ENCODE results near the gene RARG. TPM values are rescaled to one million over a fixed set of nuclear protein-coding genes. Genes with fewer than 3 reads are reported as not detected.

RARG gene
- polyA plus RNA-seq (2011; rRNA removed) (41.7 and 63.9 TPM in 2 replicates), polyA minus RNA-seq (2011; rRNA and poly(A)+ RNA removed) (56.1 and 60.3 TPM in 2 replicates)

- no peak for TF ChIP-seq CTCF (IDR thresholded peaks at IDR 0.05; ENCODE audit: insufficient read depth, low read depth, low read length)
- Histone ChIP-seq H3K27me3 (ENCODE audit: control insufficient read depth, insufficient read depth, low read length) (no peaks in the 10 kb centered on the region), H3K36me3 (ENCODE audit: control insufficient read depth, insufficient read depth, low read length) (no peaks in the 10 kb centered on the region), H3K4me3 (ENCODE audit: low read depth, low read length) (peak within 1 kb of the TSS; percentile 67)
- POLR2A ChIA-PET = no interaction called here
- DNase-seq (ENCODE audit: low read depth) = no peak
- CTCF ChIA-PET = interaction anchor here (1.5 to 1.8 kb wide), 2 partner anchors 11 to 19 kb away, joined by 4 to 5 read pairs; no protein-coding TSS in a partner anchor
Observed at GRCh38 chr12:53231921-53232645, at the start of gene RARG. Gene RARG (minus strand): TSS chr12:53232209. CDS start chr12:53227545, 4,664 bp downstream.

- no peak overlapping the region for H3K4me3 ChIP-seq (ENCODE audit: low read depth, low read length)
Observed at GRCh38 chr12:53279888-53280498, 48.0 kb upstream of the RARG start.

GRCh38 chr12:53279283-53279869, 47.4 kb upstream of the RARG start:
- DNase-seq (ENCODE audit: low read depth) = no peak
- CTCF ChIA-PET = interaction anchor here (1.1 to 4.5 kb wide), 6 partner anchors 10 to 120 kb away, joined by 3 to 29 read pairs (median 6); partner anchors contain the start of gene ESPL1

More at GRCh38 chr12:53279888-53280498, 48.0 kb upstream of the RARG start:
- CTCF ChIA-PET = interaction anchor here (0.7 to 4.5 kb wide), 7 partner anchors 9 to 121 kb away, joined by 3 to 29 read pairs (median 5); partner anchors contain the start of gene ESPL1
- no peak for DNase-seq (ENCODE audit: low read depth)
- no peaks in the 10 kb centered on the region for H3K27me3 ChIP-seq (ENCODE audit: control insufficient read depth, insufficient read depth, low read length)
- peaks cover 11% of the 10 kb centered on the region for H3K36me3 ChIP-seq (ENCODE audit: control insufficient read depth, insufficient read depth, low read length)
- POLR2A ChIA-PET = no interaction called here
- no peak for TF ChIP-seq CTCF (IDR thresholded peaks at IDR 0.05; ENCODE audit: insufficient read depth, low read depth, low read length)

GRCh38 chr12:53277981-53278380, 46.0 kb upstream of the RARG start:
- ChIA-PET POLR2A (no interaction called here), CTCF (interaction anchor here (0.8 to 4.5 kb wide), 6 partner anchors 9 to 119 kb away, joined by 3 to 29 read pairs (median 6); a partner anchor contains a TSS)
- Histone ChIP-seq H3K36me3 (ENCODE audit: control insufficient read depth, insufficient read depth, low read length) (peaks cover 5% of the 10 kb centered on the region), H3K27me3 (ENCODE audit: control insufficient read depth, insufficient read depth, low read length) (no peaks in the 10 kb centered on the region), H3K4me3 (ENCODE audit: low read depth, low read length) (no peak overlapping the region)
- no peak for DNase-seq (ENCODE audit: low read depth)
- no peak for TF ChIP-seq CTCF (IDR thresholded peaks at IDR 0.05; ENCODE audit: insufficient read depth, low read depth, low read length)

More at GRCh38 chr12:53279283-53279869, 47.4 kb upstream of the RARG start:
- POLR2A ChIA-PET = no interaction called here
- no peaks in the 10 kb centered on the region for H3K27me3 ChIP-seq (ENCODE audit: control insufficient read depth, insufficient read depth, low read length)
- peaks cover 11% of the 10 kb centered on the region for H3K36me3 ChIP-seq (ENCODE audit: control insufficient read depth, insufficient read depth, low read length)
- TF ChIP-seq CTCF (IDR thresholded peaks at IDR 0.05; ENCODE audit: insufficient read depth, low read depth, low read length) = no peak
- H3K4me3 ChIP-seq (ENCODE audit: low read depth, low read length) = no peak overlapping the region

- POLR2A ChIA-PET = no interaction called here
- H3K4me3 ChIP-seq (ENCODE audit: low read depth, low read length) = no peak overlapping the region
- no peaks in the 10 kb centered on the region for H3K27me3 ChIP-seq (ENCODE audit: control insufficient read depth, insufficient read depth, low read length)
- CTCF ChIA-PET = interaction anchor here (1.5 to 4.5 kb wide), 3 partner anchors 8 to 64 kb away, joined by 6 to 29 read pairs (median 19); partner anchors contain the start of gene ESPL1
- no peak for DNase-seq (ENCODE audit: low read depth)
- TF ChIP-seq CTCF (IDR thresholded peaks at IDR 0.05; ENCODE audit: insufficient read depth, low read depth, low read length) = no peak
- H3K36me3 ChIP-seq (ENCODE audit: control insufficient read depth, insufficient read depth, low read length) = no peaks in the 10 kb centered on the region; the same call in 1 of the 2 replicates
Observed at GRCh38 chr12:53276511-53276910, 44.5 kb upstream of the RARG start.

All from BJ (cell line).